A549 treated with ZK216348 at 1 μM for 4 hours (cell line): ENCODE data around the gene ARSK. TPM values are rescaled to one million over a fixed set of nuclear protein-coding genes. Genes with fewer than 3 reads are reported as not detected.

Experiments used
- total RNA-seq: library from RNA; stranded (reverse); fragments of 200-300 nt; extraction: Qiagen RNA extraction; gene quantifications from 5 replicates; pipeline ENCODE4 v1.2.3, GENCODE V29; 2022; ENCODE audit warnings: low read depth

The ARSK gene, protein sequence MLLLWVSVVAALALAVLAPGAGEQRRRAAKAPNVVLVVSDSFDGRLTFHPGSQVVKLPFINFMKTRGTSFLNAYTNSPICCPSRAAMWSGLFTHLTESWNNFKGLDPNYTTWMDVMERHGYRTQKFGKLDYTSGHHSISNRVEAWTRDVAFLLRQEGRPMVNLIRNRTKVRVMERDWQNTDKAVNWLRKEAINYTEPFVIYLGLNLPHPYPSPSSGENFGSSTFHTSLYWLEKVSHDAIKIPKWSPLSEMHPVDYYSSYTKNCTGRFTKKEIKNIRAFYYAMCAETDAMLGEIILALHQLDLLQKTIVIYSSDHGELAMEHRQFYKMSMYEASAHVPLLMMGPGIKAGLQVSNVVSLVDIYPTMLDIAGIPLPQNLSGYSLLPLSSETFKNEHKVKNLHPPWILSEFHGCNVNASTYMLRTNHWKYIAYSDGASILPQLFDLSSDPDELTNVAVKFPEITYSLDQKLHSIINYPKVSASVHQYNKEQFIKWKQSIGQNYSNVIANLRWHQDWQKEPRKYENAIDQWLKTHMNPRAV
- 4.7 to 9.5 TPM (median 8.2 TPM) in 5 replicates for total RNA-seq

DNA sequence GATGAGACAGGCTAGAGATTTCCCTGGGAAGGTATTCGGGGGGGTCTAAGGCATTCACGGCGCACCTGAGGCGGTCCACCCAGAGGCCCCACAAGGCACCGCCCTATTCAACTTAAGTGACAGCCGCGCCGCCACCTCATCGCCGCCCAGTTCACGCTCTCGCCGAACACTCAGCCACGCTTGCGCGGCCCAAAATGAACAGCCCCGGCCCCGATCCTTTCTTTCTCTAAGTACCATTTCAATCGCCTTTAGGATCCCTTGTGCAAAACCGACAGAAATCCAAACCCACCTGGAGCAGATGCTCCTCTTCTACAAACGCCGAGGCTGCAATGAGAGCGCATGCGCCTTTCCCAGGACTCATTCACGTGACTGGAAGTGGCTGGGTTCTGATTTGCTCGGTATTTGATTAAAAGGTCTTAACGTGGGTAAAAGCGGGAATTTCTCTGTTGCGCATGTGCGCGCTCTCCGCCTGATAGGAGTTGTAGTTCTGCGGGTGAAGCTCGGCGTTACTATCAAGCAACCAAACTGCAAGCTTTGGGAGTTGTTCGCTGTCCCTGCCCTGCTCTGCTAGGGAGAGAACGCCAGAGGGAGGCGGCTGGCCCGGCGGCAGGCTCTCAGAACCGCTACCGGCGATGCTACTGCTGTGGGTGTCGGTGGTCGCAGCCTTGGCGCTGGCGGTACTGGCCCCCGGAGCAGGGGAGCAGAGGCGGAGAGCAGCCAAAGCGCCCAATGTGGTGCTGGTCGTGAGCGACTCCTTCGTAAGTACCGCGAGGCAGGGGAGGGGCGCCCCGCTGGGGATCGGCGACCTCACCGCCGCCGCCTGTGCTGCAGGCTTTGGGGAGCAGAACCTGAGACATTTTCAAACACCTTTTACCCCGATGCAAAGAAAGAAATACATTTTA, at the start of gene ARSK, which contains the start of gene SKIC3:
TSS of gene ARSK (plus strand) at position 455 of the 902 bp plus-strand sequence. CDS start at position 633, 178 bp downstream.
TSS of gene SKIC3 (minus strand) at position 331 of the 902 bp plus-strand sequence. CDS start 7,827 bp downstream, outside the sequence.

DNA sequence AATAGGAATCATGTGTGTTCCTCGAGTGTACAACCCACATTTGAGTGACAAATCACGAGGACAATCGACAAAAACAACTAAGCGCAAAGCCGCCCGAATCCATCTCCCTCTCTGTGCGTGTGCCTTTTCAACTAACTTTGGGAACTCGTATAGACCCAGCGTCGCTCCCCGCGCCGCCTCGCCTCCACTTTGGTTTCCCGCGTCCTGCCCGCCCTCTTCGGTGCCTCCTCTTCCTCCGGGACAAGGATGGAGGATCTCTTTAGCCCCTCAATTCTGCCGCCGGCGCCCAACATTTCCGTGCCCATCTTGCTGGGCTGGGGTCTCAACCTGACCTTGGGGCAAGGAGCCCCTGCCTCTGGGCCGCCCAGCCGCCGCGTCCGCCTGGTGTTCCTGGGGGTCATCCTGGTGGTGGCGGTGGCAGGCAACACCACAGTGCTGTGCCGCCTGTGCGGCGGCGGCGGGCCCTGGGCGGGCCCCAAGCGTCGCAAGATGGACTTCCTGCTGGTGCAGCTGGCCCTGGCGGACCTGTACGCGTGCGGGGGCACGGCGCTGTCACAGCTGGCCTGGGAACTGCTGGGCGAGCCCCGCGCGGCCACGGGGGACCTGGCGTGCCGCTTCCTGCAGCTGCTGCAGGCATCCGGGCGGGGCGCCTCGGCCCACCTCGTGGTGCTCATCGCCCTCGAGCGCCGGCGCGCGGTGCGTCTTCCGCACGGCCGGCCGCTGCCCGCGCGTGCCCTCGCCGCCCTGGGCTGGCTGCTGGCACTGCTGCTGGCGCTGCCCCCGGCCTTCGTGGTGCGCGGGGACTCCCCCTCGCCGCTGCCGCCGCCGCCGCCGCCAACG, 65.3 kb downstream of the ARSK start, which contains the start of gene GPR150:
TSS of gene GPR150 (plus strand) at position 58 of the 840 bp plus-strand sequence. CDS start at position 247, 189 bp downstream.

GRCh38 chr5:95646569-95647431, 91.9 kb downstream of the ARSK start, which contains the start of gene RFESD:
Gene RFESD, plus strand, starts transcription at chr5:95646777. Its CDS starts 5,495 bp downstream, at chr5:95652272.

Other genes starting within 250 kb of the ARSK start
- not detected in 5 replicates for gene FAM81B, start 163.7 kb upstream of the ARSK start, total RNA-seq
- 16.9 to 26.0 TPM (median 24.0 TPM) in 5 replicates for gene SKIC3, start 124 bp upstream of the ARSK start, total RNA-seq
- gene GPR150, start 65.0 kb downstream of the ARSK start, total RNA-seq = 0.11 to 0.15 TPM (median 0.12 TPM) in 3 of 5 replicates, not detected in the others
- gene RFESD, start 91.7 kb downstream of the ARSK start, total RNA-seq = 1.9 to 3.0 TPM (median 2.6 TPM) in 5 replicates
- not detected in 5 replicates for gene SPATA9, start 127.9 kb downstream of the ARSK start, total RNA-seq
- 5.3 to 10.5 TPM (median 8.4 TPM) in 5 replicates for gene RHOBTB3, start 176.2 kb downstream of the ARSK start, total RNA-seq